HepG2 (cell line): Measurements from ENCODE around the gene KISS1R. TPM values are rescaled to one million over a fixed set of nuclear protein-coding genes. Genes with fewer than 3 reads are reported as not detected.

Experiments used
- POLR2AphosphoS5 ChIP-seq: IDR thresholded peaks from 2 replicates; pipeline ENCODE4 v1.6.1; 2012; ENCODE audit warnings: low read depth, low read length
- POLR2G ChIP-seq: fragments of 200-400 bp; formaldehyde crosslinking; IDR thresholded peaks from 2 replicates; pipeline ENCODE4 v1.6.1; 2018; ENCODE audit warnings: mild to moderate bottlenecking, low read depth, low read length, moderate library complexity
- RAD21 ChIP-seq: fragments of 450-650 bp; formaldehyde crosslinking; IDR thresholded peaks from 2 replicates; pipeline ENCODE4 v1.5.0; 2020; ENCODE audit warnings: mild to moderate bottlenecking
- XRCC5 ChIP-seq: fragments of 200-400 bp; formaldehyde crosslinking; optimal IDR thresholded peaks from 2 replicates; pipeline ENCODE3; 2017; ENCODE audit warnings: mild to moderate bottlenecking, low read length
- ZFY ChIP-seq: sonication (generic); formaldehyde crosslinking; IDR thresholded peaks from 2 replicates; pipeline ENCODE4 v1.4.0; 2020; ENCODE audit warnings: missing genetic modification reagents
- ZNF343 ChIP-seq: sonication (generic); formaldehyde crosslinking; IDR thresholded peaks from 2 replicates; pipeline ENCODE4 v1.4.0; 2020; ENCODE audit warnings: mild to moderate bottlenecking, missing genetic modification reagents
- ZNF501 ChIP-seq: sonication (generic); formaldehyde crosslinking; IDR thresholded peaks from 2 replicates; pipeline ENCODE4 v1.5.1; 2020; ENCODE audit warnings: mild to moderate bottlenecking, moderate library complexity, missing genetic modification reagents
- polyA plus RNA-seq, 8 experiments: library from polyadenylated mRNA; depleted of rRNA in 3 of 8; stranded (reverse) in 7 of 8; unstranded in 1 of 8; fragments of >200 nt; fragmentation: Illumina TruSeq in 4 of 8; extraction: Trizol in 4 of 8; gene quantifications; 2 replicates each; pipeline versions ENCODE4 v1.2.1 to v1.2.3, GENCODE V29; 2011 to 2016; ENCODE audit warnings: low read depth in 4 of 8, missing spikeins in 1 of 8, mixed read lengths in 1 of 8; ENCODE audit not compliant: insufficient read depth in 1 of 8
- total RNA-seq, 5 experiments: library from RNA; depleted of rRNA; stranded (reverse); fragments of >200 nt; fragmentation: Illumina TruSeq; extraction: Trizol; gene quantifications; 2 replicates each; pipeline ENCODE4 v1.2.3, GENCODE V29; 2016; ENCODE audit warnings: low read depth in 1 of 5
- TF ChIP-seq, protein P1 (sequence below): sonication (generic); formaldehyde crosslinking; IDR thresholded peaks from 2 replicates; pipeline ENCODE4 v1.4.0; 2020; ENCODE audit warnings: missing genetic modification reagents
- TF ChIP-seq, protein P2 (sequence below): sonication (generic); formaldehyde crosslinking; IDR thresholded peaks from 2 replicates; pipeline ENCODE4 v1.4.0; 2020; ENCODE audit warnings: missing genetic modification reagents

Gene KISS1R
- total and polyA plus RNA-seq, 2 of the 13 experiments (the other 11 are each of a cell fraction or from before 2014, with no cell fraction given), result 1.1 to 10.2 TPM

DNA sequence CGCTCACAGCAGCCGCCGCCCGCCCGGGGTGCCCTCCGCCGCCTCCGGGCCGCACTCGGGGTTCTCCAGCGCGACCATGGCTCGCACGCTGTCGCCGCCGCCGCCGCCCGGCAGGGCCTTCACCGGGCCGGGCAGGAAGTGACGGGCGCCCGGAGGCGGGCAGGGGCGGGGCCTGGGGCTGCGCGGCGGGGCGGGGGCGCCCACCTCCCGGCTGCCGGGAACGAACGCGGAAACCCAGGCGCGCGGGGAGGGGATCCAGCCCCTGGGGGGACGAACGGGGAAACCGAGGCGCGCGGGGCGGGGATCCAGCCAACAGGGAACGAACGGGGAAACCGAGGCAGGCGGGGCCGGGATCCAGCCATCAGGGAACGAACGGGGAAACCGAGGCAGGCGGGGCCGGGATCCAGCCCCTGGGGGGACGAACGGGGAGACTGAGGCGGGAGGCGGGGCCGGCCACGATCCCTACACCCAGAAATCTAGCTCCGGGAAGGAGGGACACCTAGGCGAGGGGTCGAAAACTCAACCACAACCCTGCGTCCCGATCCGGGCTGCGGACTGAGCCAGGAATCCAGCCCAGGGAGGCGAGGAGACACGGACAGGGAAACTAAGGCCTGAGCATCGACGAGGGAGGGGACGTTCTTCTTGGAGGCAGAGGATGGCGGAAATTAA, 3.9 kb upstream of the KISS1R start, which contains the start of gene R3HDM4 (continued):
- peak; percentile 74 for TF ChIP-seq ZFY (CRISPR knock-in tag)
- 0 out of 2 replicates have a peak, but pooled peaks have one; percentile 40 for TF ChIP-seq ZNF501 (CRISPR knock-in tag)
- TF ChIP-seq POLR2G, result peak; percentile 60; the same call in 1 of the 2 replicates
- TF ChIP-seq, protein P1, sequence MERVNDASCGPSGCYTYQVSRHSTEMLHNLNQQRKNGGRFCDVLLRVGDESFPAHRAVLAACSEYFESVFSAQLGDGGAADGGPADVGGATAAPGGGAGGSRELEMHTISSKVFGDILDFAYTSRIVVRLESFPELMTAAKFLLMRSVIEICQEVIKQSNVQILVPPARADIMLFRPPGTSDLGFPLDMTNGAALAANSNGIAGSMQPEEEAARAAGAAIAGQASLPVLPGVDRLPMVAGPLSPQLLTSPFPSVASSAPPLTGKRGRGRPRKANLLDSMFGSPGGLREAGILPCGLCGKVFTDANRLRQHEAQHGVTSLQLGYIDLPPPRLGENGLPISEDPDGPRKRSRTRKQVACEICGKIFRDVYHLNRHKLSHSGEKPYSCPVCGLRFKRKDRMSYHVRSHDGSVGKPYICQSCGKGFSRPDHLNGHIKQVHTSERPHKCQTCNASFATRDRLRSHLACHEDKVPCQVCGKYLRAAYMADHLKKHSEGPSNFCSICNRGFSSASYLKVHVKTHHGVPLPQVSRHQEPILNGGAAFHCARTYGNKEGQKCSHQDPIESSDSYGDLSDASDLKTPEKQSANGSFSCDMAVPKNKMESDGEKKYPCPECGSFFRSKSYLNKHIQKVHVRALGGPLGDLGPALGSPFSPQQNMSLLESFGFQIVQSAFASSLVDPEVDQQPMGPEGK (CRISPR knock-in tag), result peak; percentile 35; the same call in 1 of the 2 replicates
- TF ChIP-seq RAD21 (CRISPR knock-in tag), result no peak
- TF ChIP-seq POLR2AphosphoS5, result 0 out of 2 replicates have a peak, but pooled peaks have one; percentile 23
- TF ChIP-seq, protein P2, sequence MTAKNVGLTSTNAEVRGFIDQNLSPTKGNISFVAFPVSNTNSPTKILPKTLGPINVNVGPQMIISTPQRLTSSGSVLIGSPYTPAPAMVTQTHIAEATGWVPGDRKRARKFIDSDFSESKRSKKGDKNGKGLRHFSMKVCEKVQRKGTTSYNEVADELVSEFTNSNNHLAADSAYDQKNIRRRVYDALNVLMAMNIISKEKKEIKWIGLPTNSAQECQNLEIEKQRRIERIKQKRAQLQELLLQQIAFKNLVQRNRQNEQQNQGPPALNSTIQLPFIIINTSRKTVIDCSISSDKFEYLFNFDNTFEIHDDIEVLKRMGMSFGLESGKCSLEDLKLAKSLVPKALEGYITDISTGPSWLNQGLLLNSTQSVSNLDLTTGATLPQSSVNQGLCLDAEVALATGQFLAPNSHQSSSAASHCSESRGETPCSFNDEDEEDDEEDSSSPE (CRISPR knock-in tag), result peak; percentile 29; the same call in 1 of the 2 replicates
- TF ChIP-seq XRCC5, result peak; percentile 10
- TF ChIP-seq ZNF343, result 0 out of 2 replicates have a peak, but pooled peaks have one; percentile 20
- TF ChIP-seq, all 625 proteins: peak for 52
